ENCODE data around the gene RFTN2.
A peak's percentile ranks its signal among the peaks of the same experiment; 100 is the strongest.
"Not testable (repeated sequence)": the region's sequence is repeated elsewhere in the genome, so short reads cannot be mapped to it uniquely, and the experiment has no call there.

Gene RFTN2

DNA sequence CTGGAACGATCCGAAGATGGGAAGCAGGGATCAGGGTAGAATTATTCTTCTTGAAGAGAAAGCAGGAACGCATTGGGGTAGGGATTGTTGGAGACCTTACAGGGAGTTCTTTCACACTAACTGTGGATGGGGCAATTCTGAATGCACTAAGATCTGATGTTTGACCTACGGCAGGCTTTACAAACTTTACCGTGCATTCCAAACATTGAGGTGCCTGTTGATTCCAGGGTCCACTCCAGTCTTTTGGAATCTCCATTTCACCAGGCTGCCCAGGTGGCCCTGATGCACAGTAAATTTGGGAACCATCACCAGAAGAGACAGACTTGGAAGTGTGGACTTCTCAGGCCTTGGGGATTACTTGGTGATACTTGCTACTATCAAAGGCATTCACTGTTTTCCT is 76.9 kb downstream of the RFTN2 start:
- Histone ChIP-seq H3K27me3 (ENCODE audit: control insufficient read depth, insufficient read depth, low read length) (no peaks in the 10 kb centered on the region), H3K9me3 (ENCODE audit: control insufficient read depth, insufficient read depth, low read length) (peaks cover 3% of the 10 kb centered on the region), H3K36me3 (ENCODE audit: control insufficient read depth, insufficient read depth, low read length) (no peaks in the 10 kb centered on the region), H3K4me3 (ENCODE audit: low read depth, low read length) (no peak overlapping the region), H3K9ac (ENCODE audit: low read depth, low read length) (no peak overlapping the region), H3K4me1 (ENCODE audit: control insufficient read depth, insufficient read depth, low read length) (peaks cover 9% of the 10 kb centered on the region)

DNA sequence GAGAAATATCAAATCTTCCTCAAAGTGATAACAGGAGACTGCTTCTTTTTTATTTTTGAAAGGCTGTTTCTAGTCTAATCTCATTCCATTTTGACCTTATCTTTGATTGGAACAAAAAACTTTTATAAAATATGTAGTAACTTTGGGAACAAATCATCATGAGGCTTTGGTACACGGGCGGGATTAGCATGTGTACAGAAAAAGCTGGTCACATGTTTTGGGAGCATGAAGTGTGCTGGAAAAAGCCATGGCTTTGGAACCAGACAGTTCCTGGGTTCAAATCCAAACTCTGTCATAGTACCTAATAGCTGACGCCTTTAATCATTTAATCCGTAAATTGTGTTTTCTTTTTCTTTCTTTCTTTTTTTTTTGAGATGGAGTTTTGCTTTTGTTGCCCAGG is 78.2 kb downstream of the RFTN2 start:
- peaks cover 9% of the 10 kb centered on the region for H3K4me1 ChIP-seq (ENCODE audit: control insufficient read depth, insufficient read depth, low read length)
- no peaks in the 10 kb centered on the region for H3K27me3 ChIP-seq (ENCODE audit: control insufficient read depth, insufficient read depth, low read length)
- H3K9ac ChIP-seq (ENCODE audit: low read depth, low read length): no peak overlapping the region
- H3K4me3 ChIP-seq (ENCODE audit: low read depth, low read length): no peak overlapping the region
- H3K36me3 ChIP-seq (ENCODE audit: control insufficient read depth, insufficient read depth, low read length): no peaks in the 10 kb centered on the region
- H3K9me3 ChIP-seq (ENCODE audit: control insufficient read depth, insufficient read depth, low read length): peaks cover 3% of the 10 kb centered on the region

DNA sequence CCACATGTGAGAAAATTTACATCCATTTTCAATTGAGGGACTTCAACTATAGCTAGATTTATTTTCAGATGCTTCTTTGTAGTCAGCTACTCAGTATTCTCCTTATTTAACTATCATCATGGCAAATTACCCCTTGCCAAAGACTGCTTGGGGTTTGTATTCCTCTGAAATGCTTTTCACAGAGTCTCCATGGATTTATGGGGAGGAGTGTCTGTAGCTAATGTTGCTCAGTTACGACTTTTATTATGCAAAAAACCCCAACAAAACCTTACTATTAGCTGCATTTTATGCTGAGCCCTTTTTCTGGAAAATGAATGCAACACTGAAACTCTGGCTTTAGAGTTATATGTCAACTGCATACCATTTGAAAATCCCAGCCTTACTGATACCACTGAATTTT is 78.6 kb downstream of the RFTN2 start:
- peaks cover 3% of the 10 kb centered on the region for H3K9me3 ChIP-seq (ENCODE audit: control insufficient read depth, insufficient read depth, low read length)
- H3K4me1 ChIP-seq (ENCODE audit: control insufficient read depth, insufficient read depth, low read length): peaks cover 9% of the 10 kb centered on the region
- H3K27me3 ChIP-seq (ENCODE audit: control insufficient read depth, insufficient read depth, low read length): no peaks in the 10 kb centered on the region
- H3K4me3 ChIP-seq (ENCODE audit: low read depth, low read length): no peak overlapping the region
- H3K9ac ChIP-seq (ENCODE audit: low read depth, low read length): no peak overlapping the region
- no peaks in the 10 kb centered on the region for H3K36me3 ChIP-seq (ENCODE audit: control insufficient read depth, insufficient read depth, low read length)

DNA sequence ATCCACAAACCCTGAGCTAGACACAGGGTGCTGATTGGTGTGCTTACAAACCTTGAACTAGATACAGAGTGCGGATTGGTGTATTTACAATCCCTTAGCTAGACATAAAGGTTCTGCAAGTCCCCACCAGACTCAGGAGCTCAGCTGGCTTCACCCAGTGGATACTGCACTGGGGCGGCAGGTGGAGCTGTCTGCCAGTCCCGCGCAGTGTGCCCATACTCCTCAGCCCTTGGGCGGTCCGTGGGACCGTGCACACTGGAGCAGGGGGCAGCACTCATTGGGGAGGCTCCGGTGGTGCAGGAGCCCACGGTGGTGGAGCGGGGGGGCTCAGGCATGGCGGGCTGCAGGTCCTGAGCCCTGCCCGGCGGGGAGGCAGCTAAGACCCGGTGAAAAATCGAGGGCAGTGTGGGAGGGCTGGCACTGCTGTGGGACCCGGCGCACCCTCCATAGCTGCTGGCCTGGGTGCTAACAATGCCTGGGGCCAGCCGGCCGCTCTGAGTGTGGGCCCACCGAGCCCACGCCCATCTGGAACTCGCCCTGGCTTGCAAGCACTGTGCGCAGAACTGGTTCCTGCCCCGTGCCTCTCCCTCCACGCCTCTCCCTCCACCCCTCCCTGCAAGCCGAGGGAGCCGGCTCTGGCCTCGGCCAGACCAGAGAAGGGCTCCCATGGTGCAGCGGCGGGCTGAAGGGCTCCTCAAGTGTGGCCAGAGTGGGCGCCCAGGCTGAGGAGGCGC is 83.9 kb downstream of the RFTN2 start:
- Histone ChIP-seq H3K9ac (ENCODE audit: low read depth, low read length) (no peak overlapping the region), H3K9me3 (ENCODE audit: control insufficient read depth, insufficient read depth, low read length) (peaks cover 3% of the 10 kb centered on the region), H3K4me1 (ENCODE audit: control insufficient read depth, insufficient read depth, low read length) (peaks cover 12% of the 10 kb centered on the region), H3K36me3 (ENCODE audit: control insufficient read depth, insufficient read depth, low read length) (no peaks in the 10 kb centered on the region), H3K27me3 (ENCODE audit: control insufficient read depth, insufficient read depth, low read length) (no peaks in the 10 kb centered on the region), H3K4me3 (ENCODE audit: low read depth, low read length) (no peak overlapping the region)

DNA sequence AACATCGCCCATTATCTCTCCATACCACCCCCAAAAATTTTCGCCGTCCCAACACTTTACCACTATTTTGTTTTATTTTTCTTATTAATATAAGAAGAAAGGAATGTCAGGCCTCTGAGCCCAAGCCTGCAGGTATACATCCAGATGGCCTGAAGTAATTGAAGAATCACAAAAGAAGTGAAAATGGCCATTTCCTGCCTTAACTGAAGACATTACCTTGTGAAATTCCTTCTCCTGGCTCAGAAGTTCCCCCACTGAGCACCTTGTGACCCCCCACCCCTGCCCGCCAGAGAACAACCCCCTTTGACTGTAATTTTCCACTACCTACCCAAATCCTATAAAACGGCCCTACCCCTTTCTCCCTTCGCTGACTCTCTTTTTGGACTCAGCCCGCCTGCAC is 88.1 kb downstream of the RFTN2 start:
- not testable (repeated sequence) for H3K27me3 ChIP-seq (ENCODE audit: control insufficient read depth, insufficient read depth, low read length); H3K9ac ChIP-seq (ENCODE audit: low read depth, low read length); H3K9me3 ChIP-seq (ENCODE audit: control insufficient read depth, insufficient read depth, low read length); H3K4me3 ChIP-seq (ENCODE audit: low read depth, low read length); H3K36me3 ChIP-seq (ENCODE audit: control insufficient read depth, insufficient read depth, low read length)
- H3K4me1 ChIP-seq (ENCODE audit: control insufficient read depth, insufficient read depth, low read length): peaks cover 16% of the 10 kb centered on the region

DNA sequence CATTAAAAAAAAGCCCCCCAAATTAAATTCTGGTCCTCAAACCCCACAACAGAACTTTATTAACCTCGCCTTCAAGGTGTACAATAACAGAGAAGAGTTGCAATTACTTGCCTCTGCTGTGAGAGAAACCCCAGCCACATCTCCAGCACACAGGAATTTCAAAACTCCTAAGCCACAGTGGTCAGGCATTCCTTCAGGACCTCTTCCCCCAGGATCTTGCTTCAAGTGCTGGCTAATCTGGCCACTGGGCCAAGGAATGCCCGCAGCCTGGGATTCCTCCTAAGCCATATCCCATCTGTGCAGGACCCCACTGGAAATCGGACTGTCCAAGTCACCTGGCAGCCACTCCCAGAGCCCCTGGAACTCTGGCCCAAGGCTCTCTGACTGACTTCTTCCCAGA is 95.2 kb downstream of the RFTN2 start:
- H3K9me3 ChIP-seq (ENCODE audit: control insufficient read depth, insufficient read depth, low read length); H3K9ac ChIP-seq (ENCODE audit: low read depth, low read length); H3K36me3 ChIP-seq (ENCODE audit: control insufficient read depth, insufficient read depth, low read length); H3K4me3 ChIP-seq (ENCODE audit: low read depth, low read length); H3K4me1 ChIP-seq (ENCODE audit: control insufficient read depth, insufficient read depth, low read length); H3K27me3 ChIP-seq (ENCODE audit: control insufficient read depth, insufficient read depth, low read length): not testable (repeated sequence)

DNA sequence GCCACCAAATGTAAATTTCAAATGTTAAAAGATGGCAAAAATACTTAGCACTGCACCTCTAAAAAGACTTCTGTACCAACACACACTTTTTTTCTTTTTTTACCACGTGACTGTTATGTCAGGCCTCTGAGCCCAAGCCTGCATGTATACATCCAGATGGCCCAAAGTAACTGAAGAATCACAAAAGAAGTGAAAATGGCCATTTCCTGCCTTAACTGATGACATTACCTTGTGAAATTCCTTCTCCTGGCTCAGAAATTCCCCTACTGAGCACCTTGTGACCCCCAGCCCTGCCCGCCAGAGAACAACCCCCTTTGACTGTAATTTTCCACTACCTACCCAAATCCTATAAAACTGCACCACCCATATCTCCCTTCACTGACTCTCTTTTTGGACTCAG is 97.1 kb downstream of the RFTN2 start:
- not testable (repeated sequence) for H3K9me3 ChIP-seq (ENCODE audit: control insufficient read depth, insufficient read depth, low read length); H3K36me3 ChIP-seq (ENCODE audit: control insufficient read depth, insufficient read depth, low read length); H3K4me3 ChIP-seq (ENCODE audit: low read depth, low read length); H3K9ac ChIP-seq (ENCODE audit: low read depth, low read length); H3K27me3 ChIP-seq (ENCODE audit: control insufficient read depth, insufficient read depth, low read length); H3K4me1 ChIP-seq (ENCODE audit: control insufficient read depth, insufficient read depth, low read length)

DNA sequence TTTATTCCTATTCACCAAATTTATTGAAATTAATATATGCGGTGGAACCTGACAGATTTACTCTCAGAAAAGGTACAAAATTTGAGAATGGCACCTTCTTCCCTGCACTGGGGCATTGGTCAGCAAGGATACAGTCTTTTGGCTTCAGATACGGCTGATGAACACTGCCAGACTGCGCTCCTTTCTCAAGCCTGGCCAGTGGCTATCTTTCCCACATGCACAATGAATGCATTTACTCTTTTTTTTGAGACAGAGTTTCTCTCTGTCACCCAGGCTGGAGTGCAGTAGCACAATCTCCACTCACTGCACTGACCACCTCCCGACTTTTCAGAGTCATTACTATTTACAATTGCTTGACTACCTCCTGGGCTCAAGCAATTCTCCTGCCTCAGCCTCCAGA is 97.9 kb downstream of the RFTN2 start:
- no peak overlapping the region for H3K9ac ChIP-seq (ENCODE audit: low read depth, low read length)
- peaks cover 8% of the 10 kb centered on the region for H3K9me3 ChIP-seq (ENCODE audit: control insufficient read depth, insufficient read depth, low read length)
- no peaks in the 10 kb centered on the region for H3K27me3 ChIP-seq (ENCODE audit: control insufficient read depth, insufficient read depth, low read length)

DNA sequence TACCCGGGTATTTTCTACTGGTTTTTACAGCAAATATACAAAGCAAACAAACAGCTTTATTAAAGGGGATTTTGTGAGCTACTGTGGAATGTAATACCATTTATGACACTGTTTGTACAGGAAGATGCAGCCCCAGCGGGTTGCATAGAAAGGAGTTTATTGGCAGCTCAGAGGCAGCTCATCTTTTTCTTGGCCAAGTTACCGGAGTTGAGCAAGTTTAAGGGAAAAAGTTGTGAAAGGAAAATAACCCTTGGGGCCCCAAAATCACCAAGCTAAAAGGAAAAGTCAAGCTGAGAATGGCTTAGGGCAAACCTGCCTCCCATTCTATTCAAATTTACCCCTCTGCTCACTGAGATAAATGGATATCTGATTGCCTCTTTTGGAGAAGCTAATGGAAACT is 98.8 kb downstream of the RFTN2 start:
- no peaks in the 10 kb centered on the region for H3K27me3 ChIP-seq (ENCODE audit: control insufficient read depth, insufficient read depth, low read length)
- peaks cover 8% of the 10 kb centered on the region for H3K36me3 ChIP-seq (ENCODE audit: control insufficient read depth, insufficient read depth, low read length)
- no peak overlapping the region for H3K9ac ChIP-seq (ENCODE audit: low read depth, low read length)
- H3K4me3 ChIP-seq (ENCODE audit: low read depth, low read length): no peak overlapping the region
- peaks cover 8% of the 10 kb centered on the region for H3K9me3 ChIP-seq (ENCODE audit: control insufficient read depth, insufficient read depth, low read length)
- H3K4me1 ChIP-seq (ENCODE audit: control insufficient read depth, insufficient read depth, low read length): peaks cover 7% of the 10 kb centered on the region

More for the DNA sequence above, 97.9 kb downstream of the RFTN2 start:
- H3K36me3 ChIP-seq (ENCODE audit: control insufficient read depth, insufficient read depth, low read length): peaks cover 2% of the 10 kb centered on the region
- peaks cover 7% of the 10 kb centered on the region for H3K4me1 ChIP-seq (ENCODE audit: control insufficient read depth, insufficient read depth, low read length)
- H3K4me3 ChIP-seq (ENCODE audit: low read depth, low read length): no peak overlapping the region

DNA sequence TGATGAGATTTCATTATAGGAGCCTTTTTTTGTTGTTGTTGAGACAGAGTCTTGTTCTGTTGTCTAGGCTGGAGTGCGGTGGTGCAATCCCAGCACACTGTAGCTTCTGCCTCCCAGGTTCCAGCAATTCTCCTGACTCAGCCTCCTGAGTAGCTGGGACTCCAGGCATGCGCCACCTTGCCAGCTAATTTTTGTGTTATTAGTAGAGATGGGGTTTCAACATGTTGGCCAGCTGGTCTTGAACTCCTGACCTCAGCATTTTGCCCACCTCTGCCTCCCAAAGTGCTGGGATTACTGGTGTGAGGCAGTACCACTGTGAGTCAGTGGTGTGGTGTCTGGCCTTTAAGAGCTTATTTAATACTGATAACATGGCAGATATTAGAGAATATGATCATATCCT is 99.4 kb downstream of the RFTN2 start:
- H3K9ac ChIP-seq (ENCODE audit: low read depth, low read length): no peak overlapping the region
- H3K36me3 ChIP-seq (ENCODE audit: control insufficient read depth, insufficient read depth, low read length): peaks cover 8% of the 10 kb centered on the region
- H3K9me3 ChIP-seq (ENCODE audit: control insufficient read depth, insufficient read depth, low read length): peaks cover 8% of the 10 kb centered on the region
- H3K4me1 ChIP-seq (ENCODE audit: control insufficient read depth, insufficient read depth, low read length): peaks cover 7% of the 10 kb centered on the region
- no peaks in the 10 kb centered on the region for H3K27me3 ChIP-seq (ENCODE audit: control insufficient read depth, insufficient read depth, low read length)
- H3K4me3 ChIP-seq (ENCODE audit: low read depth, low read length): no peak overlapping the region

DNA sequence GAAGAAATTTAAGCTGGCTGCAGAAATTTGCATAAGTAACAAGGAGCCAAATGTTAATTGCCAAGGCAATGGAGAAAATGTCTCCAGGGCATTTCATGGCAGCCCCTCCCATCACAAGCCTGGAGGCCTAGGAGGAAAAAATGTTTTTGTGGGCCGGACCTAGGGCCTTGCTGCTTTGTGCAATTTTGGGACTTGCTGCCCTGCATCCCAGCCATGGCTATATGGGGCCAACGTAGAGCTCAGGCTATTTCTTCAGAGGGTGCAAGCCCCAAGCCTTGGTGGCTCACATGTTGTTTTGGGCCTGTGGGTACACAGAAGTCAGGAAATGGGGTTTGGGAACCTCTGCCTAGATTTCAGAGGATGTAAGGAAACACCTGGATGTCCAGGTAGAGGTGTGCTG is 101.8 kb downstream of the RFTN2 start:
- H3K4me1 ChIP-seq (ENCODE audit: control insufficient read depth, insufficient read depth, low read length): peaks cover 7% of the 10 kb centered on the region
- peaks cover 8% of the 10 kb centered on the region for H3K36me3 ChIP-seq (ENCODE audit: control insufficient read depth, insufficient read depth, low read length)
- H3K27me3 ChIP-seq (ENCODE audit: control insufficient read depth, insufficient read depth, low read length): no peaks in the 10 kb centered on the region
- H3K9me3 ChIP-seq (ENCODE audit: control insufficient read depth, insufficient read depth, low read length): peaks cover 8% of the 10 kb centered on the region
- peak overlapping the region; percentile 26 for H3K4me3 ChIP-seq (ENCODE audit: low read depth, low read length)
- no peak overlapping the region for H3K9ac ChIP-seq (ENCODE audit: low read depth, low read length)

DNA sequence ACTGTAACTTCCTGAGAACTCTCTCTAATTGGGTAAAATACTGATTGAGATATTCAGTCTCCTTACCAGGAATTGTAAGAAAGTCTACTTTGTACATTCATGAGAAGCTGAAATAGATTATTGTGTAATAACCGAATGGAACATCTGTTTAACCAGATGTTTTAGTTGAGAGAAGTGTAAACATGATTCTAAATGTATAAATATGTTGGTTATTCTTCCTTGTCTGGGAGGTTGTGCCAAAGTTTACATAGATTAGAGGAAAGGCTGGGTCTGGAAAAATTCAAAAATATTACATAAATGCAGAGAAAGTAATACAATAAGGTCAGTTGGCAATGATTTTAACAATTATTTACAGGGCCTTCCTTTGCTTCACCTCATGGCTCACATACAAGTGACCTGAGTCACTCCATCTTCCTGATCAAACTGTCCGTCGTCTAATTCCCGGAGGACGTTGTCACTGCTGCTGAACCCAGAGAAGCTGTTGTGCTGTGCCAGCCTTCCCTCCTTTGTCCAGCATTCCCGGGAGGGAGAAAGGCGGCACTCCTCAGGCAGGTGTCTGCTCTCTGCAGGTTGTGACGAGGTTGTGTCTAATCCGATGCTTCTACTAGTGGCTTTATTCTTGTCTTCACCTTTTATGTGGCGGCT is 103.6 kb downstream of the RFTN2 start:
- H3K36me3 ChIP-seq (ENCODE audit: control insufficient read depth, insufficient read depth, low read length): peaks cover 11% of the 10 kb centered on the region
- H3K4me3 ChIP-seq (ENCODE audit: low read depth, low read length): no peak overlapping the region
- H3K9me3 ChIP-seq (ENCODE audit: control insufficient read depth, insufficient read depth, low read length): peaks cover 8% of the 10 kb centered on the region
- H3K27me3 ChIP-seq (ENCODE audit: control insufficient read depth, insufficient read depth, low read length): no peaks in the 10 kb centered on the region
- no peak overlapping the region for H3K9ac ChIP-seq (ENCODE audit: low read depth, low read length)
- H3K4me1 ChIP-seq (ENCODE audit: control insufficient read depth, insufficient read depth, low read length): no peaks in the 10 kb centered on the region

All from iPS-15b (cell line).